Endothelial cell of umbilical vein (primary cell): Measurements from ENCODE around the gene PLEKHA7. TPM values are rescaled to one million over a fixed set of nuclear protein-coding genes. Genes with fewer than 3 reads are reported as not detected.

Source experiments
- BruUV-seq: library from RNA; stranded (reverse); fragments of 400-500 nt; replicated peaks from 2 replicates; lab custom pipeline; 2021; lab: Mats Ljungman, UMichigan
- CTCF ChIA-PET: fragments of 300-600, 350-600 bp; sonication (Branson Sonifier 250); formaldehyde crosslinking; loops from one replicate; lab custom pipeline; 2021; ENCODE audit warnings: antibody characterized with exemption, inconsistent platforms; lab: Charles Lee
- POLR2A ChIA-PET: fragments of 300-600, 350-600 bp; sonication (Branson Sonifier 250); formaldehyde crosslinking; loops from one replicate; lab custom pipeline; 2021; ENCODE audit warnings: antibody characterized with exemption, inconsistent platforms; lab: Charles Lee
- DNase-seq: peaks from one replicate; pipeline ENCODE4 v3.0.0-alpha.2; 2011; ENCODE audit warnings: low read depth, low spot score
- FAIRE-seq: peaks from 2 replicates; lab custom pipeline; 2011; peaks lifted over from hg19 to GRCh38; lab: Jason Lieb, UNC
- H2AFZ ChIP-seq: 2 replicates; pipeline ENCODE4 v1.6.0; 2012; ENCODE audit warnings: low read depth, low read length, control low read depth, inconsistent platforms
- H3K27ac ChIP-seq: 2 replicates; pipeline ENCODE4 v1.5.1; 2011; ENCODE audit warnings: low read depth, mild to moderate bottlenecking, control low read depth, low read length, moderate library complexity; ENCODE audit not compliant: insufficient read depth
- H3K27me3 ChIP-seq, 2 experiments: 2 replicates each; pipeline versions ENCODE4 v1.6.0 to v1.6.1; 2011; ENCODE audit warnings: low read length in 2 of 2, mixed read lengths in 1 of 2; ENCODE audit not compliant: control insufficient read depth in 2 of 2, insufficient read depth in 2 of 2
- H3K36me3 ChIP-seq, 2 experiments: 2 replicates in 1 of 2; 3 replicates in 1 of 2; pipeline ENCODE4 v1.5.1; 2011; ENCODE audit warnings: low read length in 2 of 2, mild to moderate bottlenecking in 1 of 2, moderate library complexity in 1 of 2; ENCODE audit not compliant: control insufficient read depth in 2 of 2, insufficient read depth in 2 of 2; ENCODE audit errors: extremely low read depth in 1 of 2
- H3K4me1 ChIP-seq: 3 replicates; pipeline ENCODE4 v1.5.1; 2011; ENCODE audit warnings: mild to moderate bottlenecking, low read length; ENCODE audit not compliant: control insufficient read depth, insufficient read depth; ENCODE audit errors: extremely low read depth
- H3K4me2 ChIP-seq: 2 replicates; pipeline ENCODE4 v1.6.1; 2011; ENCODE audit warnings: low read length, control low read depth, mixed read lengths; ENCODE audit not compliant: insufficient read depth
- H3K4me3 ChIP-seq, 3 experiments: fragments of 200-600 bp in 1 of 3; sonication (generic), shearing (Covaris generic) in 1 of 3; replicated peaks in 1 of 3; 2 replicates each; pipeline ENCODE4 v1.5.1; 2011 to 2016; ENCODE audit warnings: control low read depth in 3 of 3, low read length in 3 of 3, mild to moderate bottlenecking in 2 of 3, inconsistent platforms in 1 of 3, low read depth in 1 of 3, moderate library complexity in 1 of 3; ENCODE audit not compliant: insufficient read depth in 1 of 3
- H3K79me2 ChIP-seq: 2 replicates; pipeline ENCODE4 v1.6.0; 2012; ENCODE audit warnings: low read length, inconsistent platforms; ENCODE audit not compliant: control insufficient read depth, insufficient read depth
- H3K9ac ChIP-seq: replicated peaks from 2 replicates; pipeline ENCODE3; 2011; ENCODE audit warnings: low read length, control low read depth; ENCODE audit not compliant: insufficient read depth; ENCODE audit errors: extremely low read depth
- H3K9me1 ChIP-seq: replicated peaks from 3 replicates; pipeline ENCODE4 v1.6.0; 2011; ENCODE audit warnings: mild to moderate bottlenecking, low read length; ENCODE audit not compliant: control insufficient read depth, insufficient read depth; ENCODE audit errors: extremely low read depth
- H3K9me3 ChIP-seq: replicated peaks from 2 replicates; pipeline ENCODE4 v1.5.1; 2012; ENCODE audit warnings: low read length, inconsistent platforms; ENCODE audit not compliant: control insufficient read depth, insufficient read depth
- H4K20me1 ChIP-seq: replicated peaks from 2 replicates; pipeline ENCODE3; 2011; ENCODE audit warnings: mild to moderate bottlenecking, low read length; ENCODE audit not compliant: control insufficient read depth, insufficient read depth; ENCODE audit errors: extremely low read depth
- EZH2 ChIP-seq: IDR thresholded peaks from 2 replicates; pipeline ENCODE4 v1.6.1; 2012; ENCODE audit warnings: borderline replicate concordance, low read depth, mild to moderate bottlenecking, moderate library complexity, low read length, inconsistent platforms; ENCODE audit not compliant: severe bottlenecking
- FOS ChIP-seq: IDR thresholded peaks from 2 replicates; pipeline ENCODE4 v1.6.1; 2011; ENCODE audit warnings: mild to moderate bottlenecking, low read length, moderate library complexity, borderline replicate concordance; ENCODE audit not compliant: insufficient read depth
- GATA2 ChIP-seq: IDR thresholded peaks from 2 replicates; pipeline ENCODE4 v1.7.0; 2011; ENCODE audit warnings: low read depth, mild to moderate bottlenecking, moderate library complexity, mixed read lengths, low read length; ENCODE audit not compliant: insufficient read length, insufficient read depth
- JUN ChIP-seq: IDR thresholded peaks from 2 replicates; pipeline ENCODE4 v1.6.1; 2011; ENCODE audit warnings: borderline replicate concordance, low read depth; ENCODE audit not compliant: insufficient read length, insufficient read depth
- MYC ChIP-seq: IDR thresholded peaks from one replicate; pipeline ENCODE4 v1.6.1; 2011; ENCODE audit warnings: mild to moderate bottlenecking, low read depth, low read length
- POLR2A ChIP-seq: IDR thresholded peaks from 2 replicates; pipeline ENCODE4 v1.6.1; 2012; ENCODE audit warnings: low read depth, mild to moderate bottlenecking, control low read depth, low read length
- POLR2AphosphoS5 ChIP-seq: IDR thresholded peaks from 2 replicates; pipeline ENCODE4 v1.6.1; 2012; ENCODE audit warnings: low read depth, mild to moderate bottlenecking, control low read depth, low read length, moderate library complexity; ENCODE audit not compliant: insufficient read depth
- dilution Hi-C: fragments of 300-500 bp; cut with MboI; formaldehyde crosslinking; loops from one replicate; pipeline ENCODE4 v1.15.0; 2019; ENCODE audit warnings: low sequenced_read_pairs; ENCODE audit not compliant: extremely low pct_ligation_motif_present
- intact Hi-C: fragments of 100-400 bp; cut with micrococcal nuclease; formaldehyde crosslinking; loops from one replicate; pipeline ENCODE4 v1.10.0; 2022
- polyA plus RNA-seq, 4 experiments: library from polyadenylated mRNA; depleted of rRNA in 3 of 4; stranded (reverse) in 3 of 4; unstranded in 1 of 4; fragments of >200 nt; gene quantifications; 2 replicates each; pipeline versions ENCODE4 v1.2.1 to v1.2.3, GENCODE V29; 2011 to 2012; ENCODE audit warnings: missing spikeins in 1 of 4
- total RNA-seq: library from RNA; stranded (reverse); gene quantifications from 2 replicates; pipeline ENCODE4 v1.2.3, GENCODE V29; 2021
- TF ChIP-seq, protein P1 (sequence below): IDR thresholded peaks from 2 replicates; pipeline ENCODE4 v1.6.1; 2011; ENCODE audit not compliant: insufficient read depth, insufficient read length
- TF ChIP-seq, protein P2 (sequence below), 2 donors: IDR thresholded peaks; 1 replicate in 1 of 2; 2 replicates in 1 of 2; pipeline ENCODE4 v1.5.1; 2011; ENCODE audit warnings: low read length in 2 of 2, mild to moderate bottlenecking in 2 of 2, moderate library complexity in 2 of 2, control low read depth in 1 of 2, inconsistent platforms in 1 of 2, low read depth in 1 of 2; ENCODE audit not compliant: insufficient read depth in 1 of 2; ENCODE audit errors: extremely low read depth in 1 of 2

PLEKHA7 gene
- total and polyA plus RNA-seq, 2 donors (not counting 3 experiments of a cell fraction or from before 2014, with no cell fraction given), result 1.7 to 3.8 TPM

DNA sequence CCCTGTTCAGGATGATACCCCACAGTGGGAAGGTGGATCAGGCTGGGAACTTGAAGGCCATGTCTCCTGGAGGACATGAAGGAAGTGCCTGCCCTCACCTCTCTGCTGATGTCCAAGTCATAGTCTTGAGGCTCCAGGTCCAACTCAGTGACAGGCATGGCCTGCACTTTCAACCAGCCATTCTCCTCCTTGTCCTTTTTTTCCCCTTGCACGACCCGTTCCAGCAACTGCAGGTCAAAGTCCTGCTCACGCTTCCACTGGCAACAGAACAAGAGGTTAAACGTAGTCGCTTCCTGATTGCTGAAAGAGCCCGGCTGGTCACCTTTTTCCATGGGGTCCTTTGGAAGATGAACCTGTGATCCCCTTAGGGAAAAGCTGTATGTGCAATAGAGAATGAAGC is 228.1 kb downstream of the PLEKHA7 start:
- Histone ChIP-seq H3K9me1 (no peaks in the 10 kb centered on the region), H3K4me1 (peaks cover 54% of the 10 kb centered on the region), H2AFZ (no peak overlapping the region), H3K27me3 (no peaks in the 10 kb centered on the region), H3K4me2 (no peak overlapping the region), H3K27ac (no peak overlapping the region), H3K36me3 (no peaks in the 10 kb centered on the region), H4K20me1 (no peaks in the 10 kb centered on the region), H3K9me3 (no peaks in the 10 kb centered on the region), H3K4me3 (no peak overlapping the region), H3K79me2 (no peaks in the 10 kb centered on the region), H3K9ac (no peak overlapping the region)
- no TSS peak for BruUV-seq
- TF ChIP-seq JUN (no peak), GATA2 (no peak), POLR2A (no peak), MYC (no peak), POLR2AphosphoS5 (no peak), EZH2 (no peak), FOS (no peak)
- TF ChIP-seq, protein P1, sequence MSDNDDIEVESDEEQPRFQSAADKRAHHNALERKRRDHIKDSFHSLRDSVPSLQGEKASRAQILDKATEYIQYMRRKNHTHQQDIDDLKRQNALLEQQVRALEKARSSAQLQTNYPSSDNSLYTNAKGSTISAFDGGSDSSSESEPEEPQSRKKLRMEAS, result no peak
- TF ChIP-seq, protein P2, sequence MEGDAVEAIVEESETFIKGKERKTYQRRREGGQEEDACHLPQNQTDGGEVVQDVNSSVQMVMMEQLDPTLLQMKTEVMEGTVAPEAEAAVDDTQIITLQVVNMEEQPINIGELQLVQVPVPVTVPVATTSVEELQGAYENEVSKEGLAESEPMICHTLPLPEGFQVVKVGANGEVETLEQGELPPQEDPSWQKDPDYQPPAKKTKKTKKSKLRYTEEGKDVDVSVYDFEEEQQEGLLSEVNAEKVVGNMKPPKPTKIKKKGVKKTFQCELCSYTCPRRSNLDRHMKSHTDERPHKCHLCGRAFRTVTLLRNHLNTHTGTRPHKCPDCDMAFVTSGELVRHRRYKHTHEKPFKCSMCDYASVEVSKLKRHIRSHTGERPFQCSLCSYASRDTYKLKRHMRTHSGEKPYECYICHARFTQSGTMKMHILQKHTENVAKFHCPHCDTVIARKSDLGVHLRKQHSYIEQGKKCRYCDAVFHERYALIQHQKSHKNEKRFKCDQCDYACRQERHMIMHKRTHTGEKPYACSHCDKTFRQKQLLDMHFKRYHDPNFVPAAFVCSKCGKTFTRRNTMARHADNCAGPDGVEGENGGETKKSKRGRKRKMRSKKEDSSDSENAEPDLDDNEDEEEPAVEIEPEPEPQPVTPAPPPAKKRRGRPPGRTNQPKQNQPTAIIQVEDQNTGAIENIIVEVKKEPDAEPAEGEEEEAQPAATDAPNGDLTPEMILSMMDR (IDR thresholded peaks at IDR 0.05; ENCODE audit: extremely low read depth in 1 of 2, insufficient read depth in 1 of 2, low read depth in 1 of 2, low read length in 2 of 2), result no peak
- POLR2A ChIA-PET, result no interaction called here
- CTCF ChIA-PET, result interaction anchor here (0.5 to 6.2 kb wide), 41 partner anchors 9 to 569 kb away, joined by 3 to 159 read pairs (median 4); partner anchors contain the start of gene RPS13
- no peak for FAIRE-seq
- dilution Hi-C loops (no loop called here), intact Hi-C loops (loop anchor here (10.0 kb wide), 1 partner anchor 599 kb away; the partner anchor contains the start of gene KCNJ11)
- no peak for DNase-seq
